GM21619 (cell line): Measurements from ENCODE around the gene MASTL.
"Not testable (repeated sequence)": the region's sequence is repeated elsewhere in the genome, so short reads cannot be mapped to it uniquely, and the experiment has no call there.

Experiments
- ATAC-seq: cut with Tn5 transposase; IDR thresholded peaks from one replicate; pipeline ENCODE4 v1.9.1; 2021; ENCODE audit not compliant: unreplicated experiment

The MASTL gene

DNA sequence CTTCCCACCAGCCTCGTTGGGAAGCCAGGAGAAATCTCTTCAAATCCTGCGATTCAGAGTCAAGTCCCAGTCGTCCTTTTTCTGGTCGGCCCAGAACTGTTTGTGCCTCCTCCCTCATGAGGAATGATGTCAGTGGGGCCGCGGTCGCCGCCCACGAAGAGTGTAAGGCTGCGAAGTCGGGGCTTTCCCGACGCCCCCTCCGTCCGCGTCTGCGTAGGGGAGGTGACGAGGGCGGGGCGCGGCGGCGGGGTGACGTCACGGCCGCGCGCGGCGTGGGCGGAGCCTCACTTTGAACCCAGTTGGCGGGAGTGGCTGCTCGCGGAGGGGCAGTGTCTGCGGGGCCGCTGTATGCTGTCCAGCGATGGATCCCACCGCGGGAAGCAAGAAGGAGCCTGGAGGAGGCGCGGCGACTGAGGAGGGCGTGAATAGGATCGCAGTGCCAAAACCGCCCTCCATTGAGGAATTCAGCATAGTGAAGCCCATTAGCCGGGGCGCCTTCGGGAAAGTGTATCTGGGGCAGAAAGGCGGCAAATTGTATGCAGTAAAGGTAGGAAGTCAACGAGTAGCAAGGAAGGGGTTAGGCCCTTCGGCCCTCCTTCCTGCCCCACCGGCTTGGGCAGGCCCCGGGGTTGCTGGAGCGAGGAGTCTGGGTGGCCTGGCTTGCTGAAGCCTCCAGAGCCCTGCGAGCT is at the start of gene MASTL:
TSS of gene MASTL (plus strand) at position 287 of the 689 bp plus-strand sequence. CDS start at position 362, 75 bp downstream.
- ATAC-seq, result peak; percentile 73

DNA sequence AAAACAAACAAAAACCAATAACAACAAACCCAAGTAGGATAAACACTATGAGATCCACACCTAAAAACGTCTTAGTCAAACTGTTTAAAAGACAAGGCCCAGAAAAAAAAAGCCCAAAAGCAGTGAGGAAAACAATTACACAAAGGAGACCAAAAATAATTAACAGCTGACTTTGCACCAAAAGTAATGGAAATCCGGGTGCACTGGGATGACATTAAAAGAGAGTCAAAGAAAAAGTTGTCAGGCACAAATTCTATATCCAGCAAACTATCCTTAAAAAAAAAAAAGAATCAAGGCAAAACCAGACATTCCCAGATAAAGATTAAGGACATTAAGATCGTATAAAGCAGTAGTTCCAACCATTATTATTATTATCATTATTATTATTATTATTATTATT is 47.0 kb upstream of the MASTL start:
- ATAC-seq, result no peak

DNA sequence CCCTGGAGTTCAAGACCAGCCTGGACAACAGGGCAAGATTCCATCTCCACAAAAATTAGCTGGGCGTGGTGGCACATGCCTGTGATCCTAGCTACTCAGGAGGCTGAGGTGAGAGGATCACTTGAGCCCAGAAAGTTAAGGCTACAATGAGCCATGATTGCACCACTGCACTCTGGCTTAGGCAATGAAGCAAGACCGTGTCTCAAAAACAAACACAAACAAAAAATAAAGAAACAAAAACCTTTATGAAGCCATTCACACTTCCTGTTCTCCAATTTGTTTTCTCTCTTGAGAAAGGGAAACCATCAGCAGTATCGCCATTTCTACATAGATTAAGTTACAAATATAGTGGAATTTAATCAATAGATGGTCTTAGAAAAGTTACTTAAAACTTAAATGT is 20.8 kb upstream of the MASTL start:
- no peak for ATAC-seq

DNA sequence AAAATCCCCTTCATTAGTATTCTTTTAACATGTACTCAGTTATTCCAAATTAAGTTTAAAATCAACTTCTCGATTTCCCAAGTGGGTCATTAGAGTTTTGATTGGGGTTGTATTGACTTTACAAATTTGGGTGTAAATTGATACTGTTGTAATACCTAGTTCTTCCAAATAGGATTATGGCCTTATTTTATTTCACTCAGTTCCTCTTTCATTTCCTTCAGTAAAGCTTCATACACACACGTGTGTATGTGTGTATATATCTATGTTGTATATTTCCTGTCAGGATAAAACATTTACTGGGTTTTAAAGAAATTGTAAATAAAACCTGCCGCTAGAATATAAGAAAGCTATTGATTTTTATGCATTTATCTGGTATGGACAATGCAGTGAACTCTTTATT is 16.9 kb upstream of the MASTL start:
- no peak for ATAC-seq

DNA sequence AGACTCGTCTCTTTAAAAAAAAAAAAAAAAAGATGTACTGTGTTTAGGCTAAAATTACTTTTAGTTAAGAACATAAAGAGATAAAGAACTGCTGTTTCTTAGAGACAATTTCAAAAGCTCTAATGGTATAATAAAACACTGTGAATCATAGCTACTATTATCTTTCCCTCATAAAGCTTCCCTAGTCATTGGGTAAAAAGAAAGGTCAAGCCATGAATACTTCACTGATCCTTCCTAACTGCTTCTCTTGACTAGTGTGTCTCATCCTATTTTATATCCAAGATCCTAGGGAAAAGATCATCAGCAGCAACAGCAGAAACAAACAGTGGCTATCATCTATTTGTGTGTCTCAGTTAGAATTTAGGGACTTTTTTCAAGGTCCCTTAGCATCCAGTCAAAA is 11.5 kb upstream of the MASTL start:
- ATAC-seq, result no peak

DNA sequence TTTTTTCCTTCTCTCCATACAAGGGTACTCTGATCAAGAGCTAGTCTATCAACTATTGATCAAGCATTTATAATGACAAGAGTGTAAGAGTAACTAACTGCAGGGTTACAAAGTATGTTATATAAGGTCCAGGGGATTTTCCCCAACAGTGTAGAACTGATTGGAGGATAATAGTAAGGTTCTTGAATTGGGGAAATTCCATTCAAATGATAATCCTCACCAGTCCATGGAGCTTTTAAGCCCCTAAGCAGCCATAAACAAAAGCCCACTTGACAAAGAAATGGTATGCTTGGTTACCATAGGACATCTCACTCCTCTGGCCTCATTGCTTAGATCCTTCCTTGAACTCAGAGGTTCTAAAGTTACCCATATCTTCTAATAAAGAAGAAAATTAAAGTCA is 9.2 kb upstream of the MASTL start:
- no peak for ATAC-seq

DNA sequence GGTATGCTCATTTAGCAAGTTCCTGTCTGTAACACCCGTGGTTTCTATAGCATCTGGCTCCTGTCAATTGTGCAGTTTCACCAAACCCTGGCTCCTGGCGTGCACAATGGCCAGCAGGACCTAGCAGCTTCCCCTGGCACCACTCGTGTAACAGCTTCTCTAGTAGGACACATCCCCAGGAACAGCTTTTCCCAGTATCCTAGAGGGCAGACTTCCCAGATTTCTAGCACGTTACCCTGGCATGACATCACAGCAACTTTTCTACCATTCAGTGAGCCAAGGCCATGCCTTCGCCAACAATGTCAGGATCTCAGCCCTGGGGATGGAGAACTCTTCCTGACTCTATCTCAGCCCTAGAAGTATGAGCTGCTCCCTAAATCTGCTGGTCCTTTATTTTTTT is 7.5 kb upstream of the MASTL start:
- no peak for ATAC-seq

- no peak for ATAC-seq
These were observed 4.9 kb upstream of the MASTL start for GRCh38 chr10:27150261-27150660.

DNA sequence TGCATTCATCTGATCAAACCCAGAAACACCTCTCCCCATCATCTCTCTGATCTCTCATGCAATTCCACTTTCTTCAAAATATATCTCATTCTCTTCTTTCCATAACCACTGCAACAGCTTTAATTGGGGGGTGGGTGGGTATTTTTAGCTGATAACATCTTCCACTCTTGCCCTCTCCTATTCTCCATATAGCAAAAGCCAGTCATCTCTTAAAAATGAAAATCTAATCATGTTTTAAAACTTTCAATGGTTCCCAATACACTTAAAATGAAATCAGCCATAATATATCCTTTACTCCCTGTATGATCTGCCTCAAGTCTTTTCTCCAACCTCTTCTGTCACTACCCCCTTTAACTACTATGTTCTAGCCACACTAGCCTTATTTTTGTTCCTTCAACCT is 2.5 kb upstream of the MASTL start:
- ATAC-seq, result no peak

- ATAC-seq, result no peak
These were observed 1.8 kb upstream of the MASTL start for GRCh38 chr10:27153329-27153728.

GRCh38 chr10:27153845-27154193 is 1.3 kb upstream of the MASTL start:
- peak; percentile 1 for ATAC-seq

DNA sequence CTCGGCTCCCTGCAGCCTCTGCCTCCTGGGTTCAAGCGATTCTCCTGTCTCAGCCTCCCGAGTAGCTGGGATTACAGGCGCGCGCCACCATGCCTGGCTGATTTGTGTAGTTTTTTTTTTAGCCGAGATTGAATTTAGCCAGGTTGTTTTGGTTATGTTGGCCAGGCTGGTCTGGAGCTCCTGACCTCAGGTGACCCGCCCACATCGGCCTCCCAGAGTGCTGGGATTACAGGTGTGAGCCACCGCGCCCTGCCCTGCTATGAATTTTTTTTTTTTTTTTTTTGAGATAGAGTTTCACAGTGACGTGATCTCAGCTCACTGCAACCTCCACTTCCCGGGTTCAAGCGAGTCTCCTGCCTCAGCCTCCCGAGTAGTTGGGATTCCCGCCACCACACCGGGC is 1.4 kb downstream of the MASTL start:
- not testable (repeated sequence) for ATAC-seq

DNA sequence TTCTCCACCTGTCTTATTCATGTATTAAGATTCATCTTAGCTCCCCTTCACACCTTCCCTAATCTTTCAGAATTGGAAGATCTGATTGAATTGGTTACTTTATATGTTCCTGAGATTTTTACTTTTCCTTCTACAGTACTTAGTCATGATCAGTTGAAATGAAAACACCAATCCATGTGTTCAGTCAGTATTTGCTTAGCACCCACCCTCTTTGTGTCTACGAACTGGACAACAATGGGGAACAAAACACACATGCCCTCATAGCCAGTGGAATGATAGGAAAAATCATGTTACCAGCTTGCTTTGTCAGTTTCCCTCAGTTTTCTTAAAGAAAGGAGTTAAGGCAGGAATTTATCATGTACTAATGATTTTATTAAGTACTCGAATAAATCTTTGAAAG is 2.0 kb downstream of the MASTL start:
- no peak for ATAC-seq

DNA sequence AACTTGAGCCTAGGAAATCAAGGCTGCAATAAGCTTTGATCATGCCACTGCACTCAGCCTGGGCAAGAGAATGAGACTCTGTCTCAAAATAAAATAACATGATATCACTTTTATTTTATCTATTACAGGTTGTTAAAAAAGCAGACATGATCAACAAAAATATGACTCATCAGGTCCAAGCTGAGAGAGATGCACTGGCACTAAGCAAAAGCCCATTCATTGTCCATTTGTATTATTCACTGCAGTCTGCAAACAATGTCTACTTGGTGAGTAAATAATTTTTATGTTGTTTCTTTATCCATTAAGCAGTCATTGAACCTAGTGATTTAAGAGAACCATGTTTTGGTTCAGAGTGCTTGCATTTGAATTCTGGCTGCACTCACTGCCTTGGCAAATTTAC is 3.3 kb downstream of the MASTL start:
- ATAC-seq, result no peak

- ATAC-seq, result no peak
These were observed 14.7 kb downstream of the MASTL start for GRCh38 chr10:27169849-27170248.

DNA sequence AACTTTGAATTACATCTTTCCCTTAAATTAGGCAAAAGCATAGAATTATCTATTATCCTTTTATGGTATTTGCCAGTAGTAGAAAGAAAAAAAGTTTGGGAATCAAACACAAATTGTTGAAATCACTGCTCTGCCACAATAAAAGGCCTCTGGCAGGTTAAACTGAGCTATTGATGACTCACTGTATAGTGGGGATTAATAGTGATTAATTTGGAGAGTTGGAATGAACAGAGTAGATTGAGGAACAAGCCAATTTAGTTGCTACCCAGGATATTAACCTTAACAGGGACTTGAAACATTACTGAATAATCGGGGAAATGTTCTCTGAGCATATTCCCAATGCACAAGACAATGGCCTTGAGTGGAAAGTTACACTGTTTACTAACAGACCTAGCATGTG is 33.1 kb downstream of the MASTL start:
- ATAC-seq, result no peak

DNA sequence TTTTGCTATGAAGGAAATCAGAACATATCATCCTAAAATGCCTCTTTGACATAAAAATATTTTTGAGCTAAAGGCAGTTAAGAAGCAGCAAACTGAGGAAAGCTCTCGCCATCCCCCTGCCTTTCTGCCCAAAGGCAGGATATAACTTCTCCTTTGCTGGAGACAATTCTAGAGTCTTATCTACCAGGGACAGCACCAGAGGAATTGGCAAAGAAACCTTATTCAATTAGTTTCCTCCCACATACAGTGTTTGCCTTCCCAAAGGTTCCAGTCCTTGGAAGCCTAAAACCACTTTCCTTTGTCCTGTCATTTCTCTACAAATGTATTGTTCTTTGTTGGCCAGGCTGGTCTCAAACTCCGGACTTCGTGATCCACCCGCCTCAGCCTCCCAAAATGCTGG is 33.7 kb downstream of the MASTL start:
- ATAC-seq, result no peak

DNA sequence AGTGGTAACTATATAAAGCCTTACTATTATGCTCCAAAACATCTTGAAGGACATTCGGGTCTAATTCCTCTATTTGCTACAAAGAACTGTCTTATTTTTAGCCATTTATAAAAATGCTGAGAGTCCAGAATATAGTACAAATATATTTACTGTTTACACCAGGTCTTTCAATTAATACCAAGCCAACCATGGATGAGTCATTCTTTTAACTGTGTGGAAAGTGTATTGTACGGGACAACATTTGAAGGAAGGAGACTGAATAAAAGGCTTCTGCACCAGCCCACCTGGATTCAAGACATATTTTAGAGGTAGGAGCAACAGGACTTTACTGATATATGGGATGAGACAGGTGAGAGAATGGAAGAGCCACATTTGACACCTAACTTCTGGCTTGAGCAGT is 35.4 kb downstream of the MASTL start:
- ATAC-seq, result no peak

- ATAC-seq, result no peak
These were observed 37.1 kb downstream of the MASTL start for GRCh38 chr10:27192284-27192683.

DNA sequence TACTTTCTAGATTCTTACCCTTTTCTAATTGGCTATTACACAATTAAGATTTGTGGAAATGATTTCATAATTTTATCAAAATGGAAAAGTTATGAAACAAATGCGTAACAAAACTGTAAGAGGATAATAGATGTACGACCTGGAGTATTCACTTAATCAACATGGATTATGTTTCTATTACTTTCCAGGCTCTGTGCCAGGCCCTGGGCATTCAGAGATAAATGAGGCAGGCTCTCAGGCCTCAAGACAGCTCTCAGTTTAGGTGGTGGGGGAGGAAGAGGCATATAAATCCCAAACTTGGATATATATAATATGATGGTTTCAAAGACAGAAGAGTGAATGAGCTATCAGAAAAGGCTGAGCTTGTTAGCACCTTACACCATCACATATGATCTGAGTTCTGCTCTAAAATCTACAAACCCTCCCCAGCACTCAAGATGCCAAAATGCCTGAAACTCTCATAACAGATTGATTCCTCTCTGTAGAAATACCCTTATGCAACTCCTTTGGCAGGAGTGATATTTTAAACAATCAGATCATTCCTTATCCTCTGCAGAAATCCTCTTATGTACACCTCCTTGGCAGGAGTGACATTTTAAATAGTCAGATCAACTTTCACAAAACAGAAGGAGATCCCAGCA is 42.9 kb downstream of the MASTL start:
- no peak for ATAC-seq

DNA sequence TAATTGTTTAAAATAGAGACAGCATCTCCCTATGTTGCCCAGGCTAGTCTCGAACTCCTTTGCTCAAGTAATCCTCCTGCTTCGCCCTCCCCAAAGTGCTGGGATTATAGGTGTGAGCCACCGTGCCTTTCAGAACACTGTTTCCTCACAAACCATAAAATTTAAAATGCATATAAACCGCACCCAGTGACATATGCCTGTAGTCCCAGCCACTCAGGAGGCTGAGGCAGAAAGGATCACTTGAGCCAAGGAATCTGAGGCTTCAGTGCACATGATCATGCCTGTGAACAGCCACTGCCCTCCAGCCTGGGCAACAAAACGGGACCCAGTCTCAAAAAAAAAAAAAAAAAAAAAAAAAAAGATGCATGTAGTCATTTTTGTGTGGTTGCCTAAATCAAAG is 48.7 kb downstream of the MASTL start:
- ATAC-seq, result no peak

GRCh38 chr10:27207350-27207749 is 52.2 kb downstream of the MASTL start:
- ATAC-seq, result no peak

GRCh38 chr10:27223964-27224363 is 68.8 kb downstream of the MASTL start:
- no peak for ATAC-seq
